SU-DHL-6 (cell line): ENCODE data around the gene RGL4.

Source experiments
- CTCF ChIP-seq: fragments of 200-600 bp; sonication (generic); IDR thresholded peaks from one replicate; pipeline ENCODE4 v1.5.1; 2017; ENCODE audit warnings: antibody characterized with exemption, mild to moderate bottlenecking, low read length, moderate library complexity; ENCODE audit not compliant: insufficient read depth, poor library complexity, severe bottlenecking
- EZH2phosphoT487 ChIP-seq: fragments of 200-600 bp; sonication (generic), shearing (Covaris generic); conservative IDR thresholded peaks from 2 replicates; pipeline ENCODE4 v1.6.1; 2018; ENCODE audit warnings: mild to moderate bottlenecking, antibody characterized with exemption, low read length, moderate library complexity, mixed read lengths

GRCh38 chr22:23720855-23721254 is 30.0 kb downstream of the RGL4 start:
- TF ChIP-seq EZH2phosphoT487 (no peak), CTCF (no peak)
